ENCODE data around the gene DENND4C.
"Not testable (repeated sequence)": the region's sequence is repeated elsewhere in the genome, so short reads cannot be mapped to it uniquely, and the experiment has no call there.

The DENND4C gene

GRCh38 chr9:19229595-19230354, 718 bp upstream of the DENND4C start:
- peak; percentile 57 to 83 for DNase-seq

GRCh38 chr9:19231126-19231903, 822 bp downstream of the DENND4C start:
- peak; percentile 80 to 91 for DNase-seq

- DNase-seq = peak in 1 of 2 donors; percentile 22
Observed at GRCh38 chr9:19231904-19232822, 1.7 kb downstream of the DENND4C start.

- peak in 1 of 2 donors; percentile 7 for DNase-seq
Observed at GRCh38 chr9:19232823-19233194, 2.3 kb downstream of the DENND4C start.

- DNase-seq = no peak
Observed at GRCh38 chr9:19233344-19233743, 2.9 kb downstream of the DENND4C start.

- peak in 1 of 2 donors; percentile 31 for DNase-seq
Observed at GRCh38 chr9:19239955-19240354, 9.5 kb downstream of the DENND4C start.

- DNase-seq = no peak
Observed at GRCh38 chr9:19241728-19242127, 11.2 kb downstream of the DENND4C start.

- no peak for DNase-seq
Observed at GRCh38 chr9:19243366-19244033, 13.0 kb downstream of the DENND4C start.

GRCh38 chr9:19246891-19247290, 16.4 kb downstream of the DENND4C start:
- no peak for DNase-seq

- no peak for DNase-seq
Observed at GRCh38 chr9:19247420-19247819, 16.9 kb downstream of the DENND4C start.

GRCh38 chr9:19250346-19250745, 19.9 kb downstream of the DENND4C start:
- not testable (repeated sequence) for DNase-seq

- not testable (repeated sequence) for DNase-seq
Observed at GRCh38 chr9:19251203-19251602, 20.7 kb downstream of the DENND4C start.

GRCh38 chr9:19251622-19252021, 21.1 kb downstream of the DENND4C start:
- not testable (repeated sequence) for DNase-seq

GRCh38 chr9:19252174-19252884, 21.8 kb downstream of the DENND4C start:
- no peak for DNase-seq

- no peak for DNase-seq
Observed at GRCh38 chr9:19252885-19253219, 22.4 kb downstream of the DENND4C start.

- no peak for DNase-seq
Observed at GRCh38 chr9:19255112-19255511, 24.6 kb downstream of the DENND4C start.

- DNase-seq = no peak
Observed at GRCh38 chr9:19255821-19256220, 25.3 kb downstream of the DENND4C start.

GRCh38 chr9:19259665-19260255, 29.3 kb downstream of the DENND4C start:
- DNase-seq = peak; percentile 19 to 25

GRCh38 chr9:19265602-19266001, 35.1 kb downstream of the DENND4C start:
- not testable (repeated sequence) for DNase-seq

GRCh38 chr9:19266778-19267384, 36.4 kb downstream of the DENND4C start:
- DNase-seq = not testable (repeated sequence)

- DNase-seq = no peak
Observed at GRCh38 chr9:19269582-19269981, 39.1 kb downstream of the DENND4C start.
